Natural killer cell (primary cell): ENCODE results near the gene DIAPH3. TPM values are rescaled to one million over a fixed set of nuclear protein-coding genes. Genes with fewer than 3 reads are reported as not detected.
A peak's percentile ranks its signal among the peaks of the same experiment; 100 is the strongest.

Experiments
- ATAC-seq, 3 donors: fragments of 150-1000 bp in 2 of 3; fragments of 200-7000 bp in 1 of 3; cut with Tn5 transposase; 1 replicate in 1 of 3; 2 replicates in 2 of 3; pipeline ENCODE4 v1.10.0; 2021; ENCODE audit warnings: mild to moderate bottlenecking in 2 of 3, moderate library complexity in 2 of 3
- DNase-seq, 2 donors: peaks; one replicate each; pipeline versions ENCODE4 v3.0.0 to v3.0.0-alpha.2; 2013 to 2021; ENCODE audit warnings: mixed read lengths in 1 of 2
- H3K27ac ChIP-seq: one replicate; pipeline ENCODE4 v1.5.1; 2013; ENCODE audit warnings: mild to moderate bottlenecking, low read length
- H3K27me3 ChIP-seq: one replicate; pipeline ENCODE4 v1.6.1; 2013; ENCODE audit warnings: low read length; ENCODE audit not compliant: control insufficient read depth, insufficient read depth
- H3K36me3 ChIP-seq: one replicate; pipeline ENCODE4 v1.6.1; 2013; ENCODE audit warnings: low read length; ENCODE audit not compliant: control insufficient read depth, insufficient read depth
- H3K4me1 ChIP-seq: one replicate; pipeline ENCODE4 v1.6.1; 2013; ENCODE audit warnings: low read length; ENCODE audit not compliant: control insufficient read depth, insufficient read depth
- H3K4me3 ChIP-seq: one replicate; pipeline ENCODE4 v1.5.1; 2013; ENCODE audit warnings: low read length
- H3K9me3 ChIP-seq: one replicate; pipeline ENCODE4 v1.6.1; 2013; ENCODE audit warnings: low read length; ENCODE audit not compliant: control insufficient read depth, insufficient read depth
- H3K27ac Mint-ChIP-seq, 2 donors: one replicate each; pipeline ENCODE4 v1.8.0; 2022; ENCODE audit warnings: mild to moderate bottlenecking in 2 of 2, mixed read lengths in 2 of 2, moderate library complexity in 1 of 2
- H3K27me3 Mint-ChIP-seq, 2 donors: one replicate each; pipeline ENCODE4 v1.8.0; 2022; ENCODE audit warnings: low read depth in 2 of 2, mixed read lengths in 2 of 2
- H3K36me3 Mint-ChIP-seq: one replicate; pipeline ENCODE4 v1.8.0; 2022; ENCODE audit warnings: mixed read lengths
- H3K4me1 Mint-ChIP-seq, 2 donors: one replicate each; pipeline ENCODE4 v1.8.0; 2022; ENCODE audit warnings: mixed read lengths in 2 of 2
- H3K4me3 Mint-ChIP-seq: one replicate; pipeline ENCODE4 v1.8.0; 2022; ENCODE audit warnings: mild to moderate bottlenecking, moderate library complexity, mixed read lengths
- H3K9me3 Mint-ChIP-seq, 2 donors: one replicate each; pipeline ENCODE4 v1.8.0; 2022; ENCODE audit warnings: mixed read lengths in 2 of 2
- CTCF ChIP-seq: fragments of 200-600 bp; IDR thresholded peaks from one replicate; pipeline ENCODE4 v1.8.0; 2022; ENCODE audit warnings: antibody characterized with exemption
- WGBS: methylation state at CpG from one replicate; pipeline ENCODE4 v1.1.7; 2013; ENCODE audit warnings: missing lambda C conversion rate; ENCODE audit not compliant: insufficient coverage; 5-methylcytosine and 5-hydroxymethylcytosine counted together
- intact Hi-C: fragments of 100-400 bp; cut with micrococcal nuclease; formaldehyde crosslinking; loops from one replicate; pipeline ENCODE4 v1.14.2; 2022
- total RNA-seq, 4 donors: library from RNA; stranded (reverse); fragments of 120-200 nt in 1 of 4; gene quantifications; one replicate each; pipeline versions ENCODE4 v1.2.3 to v1.2.4, GENCODE V29; 2013 to 2022

Gene DIAPH3
- total RNA-seq, 3 donors from 2014 or later (not counting 1 experiment from before 2014, with no cell fraction given): 0.54 to 1.0 (median 0.98) TPM

GRCh38 chr13:59906413-59907049, 257.2 kb downstream of the DIAPH3 start:
- DNase-seq (peak in 1 of 2 donors; percentile 19), ATAC-seq (no peak)
- no peaks in the 10 kb centered on the region for H3K27me3 Mint-ChIP-seq
- intact Hi-C loops: loop anchor here (10.0 kb wide), 1 partner anchor 222 kb away; no protein-coding TSS in a partner anchor
- no peaks in the 10 kb centered on the region for H3K9me3 Mint-ChIP-seq
- no peaks in the 10 kb centered on the region for H3K4me1 ChIP-seq
- H3K4me3 Mint-ChIP-seq: no peak overlapping the region
- H3K27me3 ChIP-seq: no peaks in the 10 kb centered on the region
- TF ChIP-seq CTCF: peak; percentile 13
- H3K36me3 ChIP-seq: no peaks in the 10 kb centered on the region
- H3K4me1 Mint-ChIP-seq: peaks cover under 1 to 3% of the 10 kb centered on the region in 2 donors
- no peaks in the 10 kb centered on the region for H3K9me3 ChIP-seq
- no peaks in the 10 kb centered on the region for H3K36me3 Mint-ChIP-seq
- H3K4me3 ChIP-seq: no peak overlapping the region
- H3K27ac Mint-ChIP-seq: no peak overlapping the region
- WGBS: 76% methylated on average over 4 of the region's 7 CpGs
- H3K27ac ChIP-seq: no peak overlapping the region

GRCh38 chr13:59901191-59901590, 262.5 kb downstream of the DIAPH3 start:
- DNase-seq (no peak), ATAC-seq (peak; percentile 36 to 87 (median 49))
- Mint-ChIP-seq H3K4me1 (peaks cover 13 to 16% of the 10 kb centered on the region in 2 donors), H3K9me3 (no peaks in the 10 kb centered on the region), H3K36me3 (no peaks in the 10 kb centered on the region), H3K27ac (peak overlapping the region in 1 of 2 donors; percentile 0), H3K27me3 (no peaks in the 10 kb centered on the region), H3K4me3 (peak overlapping the region; percentile 4)
- intact Hi-C loops: loop anchor here (10.0 kb wide), 1 partner anchor 216 kb away; no protein-coding TSS in a partner anchor
- Histone ChIP-seq H3K36me3 (no peaks in the 10 kb centered on the region), H3K27ac (no peak overlapping the region), H3K27me3 (no peaks in the 10 kb centered on the region), H3K9me3 (no peaks in the 10 kb centered on the region), H3K4me3 (no peak overlapping the region), H3K4me1 (peaks cover 2% of the 10 kb centered on the region)
- no peak for TF ChIP-seq CTCF
- WGBS: 45% methylated on average over 3 of the region's 3 CpGs

GRCh38 chr13:59898066-59898465, 265.7 kb downstream of the DIAPH3 start:
- no peak overlapping the region for H3K27ac Mint-ChIP-seq
- no peak overlapping the region for H3K4me3 ChIP-seq
- no peaks in the 10 kb centered on the region for H3K27me3 Mint-ChIP-seq
- no peak for DNase-seq
- no peaks in the 10 kb centered on the region for H3K36me3 ChIP-seq
- no peak overlapping the region for H3K27ac ChIP-seq
- intact Hi-C loops: no loop called here
- H3K4me1 Mint-ChIP-seq: peaks cover 13 to 16% of the 10 kb centered on the region in 2 donors
- no peaks in the 10 kb centered on the region for H3K9me3 ChIP-seq
- WGBS: no CpG with 5 or more reads among the region's 2 CpGs
- no peak for ATAC-seq
- TF ChIP-seq CTCF: no peak
- H3K9me3 Mint-ChIP-seq: no peaks in the 10 kb centered on the region
- H3K4me3 Mint-ChIP-seq: no peak overlapping the region
- no peaks in the 10 kb centered on the region for H3K27me3 ChIP-seq
- H3K4me1 ChIP-seq: peaks cover 2% of the 10 kb centered on the region
- H3K36me3 Mint-ChIP-seq: no peaks in the 10 kb centered on the region

- H3K36me3 ChIP-seq: no peaks in the 10 kb centered on the region
- no peaks in the 10 kb centered on the region for H3K27me3 Mint-ChIP-seq
- no peak overlapping the region for H3K4me3 ChIP-seq
- no peaks in the 10 kb centered on the region for H3K4me1 ChIP-seq
- H3K4me1 Mint-ChIP-seq: no peaks in the 10 kb centered on the region
- intact Hi-C loops: no loop called here
- no peaks in the 10 kb centered on the region for H3K36me3 Mint-ChIP-seq
- no peak for TF ChIP-seq CTCF
- H3K27me3 ChIP-seq: no peaks in the 10 kb centered on the region
- ATAC-seq (no peak), DNase-seq (no peak)
- no CpG with 5 or more reads among the region's 1 CpG for WGBS
- no peak overlapping the region for H3K4me3 Mint-ChIP-seq
- H3K27ac Mint-ChIP-seq: no peak overlapping the region
- H3K9me3 ChIP-seq: no peaks in the 10 kb centered on the region
- no peaks in the 10 kb centered on the region for H3K9me3 Mint-ChIP-seq
- no peak overlapping the region for H3K27ac ChIP-seq
Measured at GRCh38 chr13:59893266-59893665, 270.5 kb downstream of the DIAPH3 start.
